Epithelial cell of umbilical artery (primary cell): ENCODE measurements around the gene VCX3A. TPM values are rescaled to one million over a fixed set of nuclear protein-coding genes. Genes with fewer than 3 reads are reported as not detected.

Experiments used
- total RNA-seq: library from RNA; depleted of rRNA; stranded (reverse); fragments of >200 nt; gene quantifications from 2 replicates; pipeline ENCODE4 v1.2.3, GENCODE V29; 2014

VCX3A gene
- not detected in 2 replicates for total RNA-seq

GRCh38 chrX:6535018-6535417 lies at the start of gene VCX3A:
TSS of gene VCX3A (minus strand) at chrX:6535118. CDS start at chrX:6534497, 621 bp downstream.

